T-cell (primary cell): Measurements from ENCODE around the gene PTPRT. TPM values are rescaled to one million over a fixed set of nuclear protein-coding genes. Genes with fewer than 3 reads are reported as not detected.
"Not testable (repeated sequence)": the region's sequence is repeated elsewhere in the genome, so short reads cannot be mapped to it uniquely, and the experiment has no call there.

Experiments used
- ATAC-seq, 4 experiments: fragments of 200-7000 bp in 3 of 4; fragments of 150-1000 bp in 1 of 4; cut with Tn5 transposase; replicated peaks in 1 of 4; 1 replicate in 3 of 4; 2 replicates in 1 of 4; pipeline ENCODE4 v1.10.0; 2021; ENCODE audit warnings: moderate library complexity in 3 of 4, mild to moderate bottlenecking in 2 of 4, moderate number of reproducible peaks in 1 of 4
- CTCF ChIA-PET, 2 donors: fragments of 300-600 bp; sonication (Branson Sonifier 250); formaldehyde crosslinking; loops; one replicate each; lab custom pipeline; 2022; ENCODE audit warnings: antibody characterized with exemption in 2 of 2; lab: Charles Lee
- POLR2A ChIA-PET, 2 donors: fragments of 300-600 bp; sonication (Branson Sonifier 250); formaldehyde crosslinking; loops; one replicate each; lab custom pipeline; 2022; ENCODE audit warnings: antibody characterized with exemption in 2 of 2; lab: Charles Lee
- DNase-seq, 35 experiments: peaks; one replicate each; pipeline versions ENCODE4 v3.0.0 to v3.0.0-alpha.2; 2013 to 2023
- H3K27ac ChIP-seq: one replicate; pipeline ENCODE4 v1.5.1; 2013; ENCODE audit warnings: low read length
- H3K27me3 ChIP-seq, 2 experiments: replicated peaks in 1 of 2; 1 replicate in 1 of 2; 2 replicates in 1 of 2; pipeline versions ENCODE4 v1.6.1 to v1.7.0; 2013; ENCODE audit warnings: low read length in 1 of 2, mixed read lengths in 1 of 2; ENCODE audit not compliant: control insufficient read depth in 2 of 2, insufficient read depth in 2 of 2; ENCODE audit errors: extremely low read depth in 1 of 2
- H3K36me3 ChIP-seq, 2 donors: 1 replicate in 1 of 2; 2 replicates in 1 of 2; pipeline versions ENCODE4 v1.6.1 to v1.7.0; 2013; ENCODE audit warnings: low read length in 1 of 2; ENCODE audit not compliant: control insufficient read depth in 2 of 2, insufficient read depth in 1 of 2; ENCODE audit errors: extremely low read depth in 1 of 2
- H3K4me1 ChIP-seq, 2 experiments: 1 replicate in 1 of 2; 2 replicates in 1 of 2; pipeline versions ENCODE4 v1.6.1 to v1.7.0; 2013; ENCODE audit warnings: low read length in 2 of 2, mixed read lengths in 1 of 2; ENCODE audit not compliant: insufficient read depth in 2 of 2, control insufficient read depth in 1 of 2; ENCODE audit errors: extremely low read depth in 1 of 2
- H3K4me3 ChIP-seq, 2 donors: 1 replicate in 1 of 2; 2 replicates in 1 of 2; pipeline versions ENCODE4 v1.5.1 to v1.7.0; 2013; ENCODE audit warnings: mild to moderate bottlenecking in 2 of 2, low read length in 1 of 2, moderate library complexity in 1 of 2; ENCODE audit not compliant: control insufficient read depth in 1 of 2; ENCODE audit errors: extremely low read depth in 1 of 2
- H3K9me3 ChIP-seq: 2 replicates; pipeline ENCODE4 v1.7.0; 2013
- H3K27ac Mint-ChIP-seq, 2 donors: one replicate each; pipeline ENCODE4 v1.8.0; 2020 to 2021; ENCODE audit warnings: mild to moderate bottlenecking in 2 of 2, mixed read lengths in 2 of 2
- H3K27me3 Mint-ChIP-seq, 2 donors: one replicate each; pipeline ENCODE4 v1.8.0; 2021 to 2022; ENCODE audit warnings: mixed read lengths in 2 of 2
- H3K36me3 Mint-ChIP-seq: one replicate; pipeline ENCODE4 v1.8.0; 2021; ENCODE audit warnings: mixed read lengths
- H3K4me1 Mint-ChIP-seq, 3 donors: one replicate each; pipeline ENCODE4 v1.8.0; 2020 to 2022; ENCODE audit warnings: mixed read lengths in 3 of 3, mild to moderate bottlenecking in 1 of 3
- H3K4me3 Mint-ChIP-seq, 3 donors: one replicate each; pipeline ENCODE4 v1.8.0; 2020 to 2022; ENCODE audit warnings: mild to moderate bottlenecking in 3 of 3, mixed read lengths in 3 of 3, moderate library complexity in 3 of 3
- H3K9me3 Mint-ChIP-seq, 3 donors: one replicate each; pipeline ENCODE4 v1.8.0; 2020 to 2022; ENCODE audit warnings: mixed read lengths in 3 of 3
- WGBS: methylation state at CpG from one replicate; pipeline ENCODE4 v1.1.5; 2013; ENCODE audit warnings: missing lambda C conversion rate; ENCODE audit not compliant: insufficient coverage; 5-methylcytosine and 5-hydroxymethylcytosine counted together
- total RNA-seq, 35 experiments: library from RNA in 6 of 35; stranded (reverse) in 6 of 35; fragments of 120-200 nt in 1 of 35; gene quantifications; one replicate each; pipeline versions ENCODE4 v1.2.1 to v1.2.4 and lab custom pipeline; 2013 to 2026

The PTPRT gene
- total RNA-seq, 5 donors from 2014 or later (not counting 1 experiment from before 2014, with no cell fraction given) = not detected

GRCh38 chr20:42206557-42206956 is 983.1 kb downstream of the PTPRT start:
- ATAC-seq, H3K9me3 ChIP-seq, H3K27me3 ChIP-seq, H3K4me3 ChIP-seq, H3K4me3 Mint-ChIP-seq, H3K27ac ChIP-seq, H3K36me3 ChIP-seq, H3K4me1 ChIP-seq, H3K27ac Mint-ChIP-seq, DNase-seq, H3K27me3 Mint-ChIP-seq, H3K36me3 Mint-ChIP-seq, CTCF ChIA-PET, POLR2A ChIA-PET, H3K4me1 Mint-ChIP-seq: not testable (repeated sequence)
- peaks cover 4 to 13% (median 9%) of the 10 kb centered on the region in 3 donors for H3K9me3 Mint-ChIP-seq
- 27% methylated on average over 3 of the region's 15 CpGs for WGBS

DNA sequence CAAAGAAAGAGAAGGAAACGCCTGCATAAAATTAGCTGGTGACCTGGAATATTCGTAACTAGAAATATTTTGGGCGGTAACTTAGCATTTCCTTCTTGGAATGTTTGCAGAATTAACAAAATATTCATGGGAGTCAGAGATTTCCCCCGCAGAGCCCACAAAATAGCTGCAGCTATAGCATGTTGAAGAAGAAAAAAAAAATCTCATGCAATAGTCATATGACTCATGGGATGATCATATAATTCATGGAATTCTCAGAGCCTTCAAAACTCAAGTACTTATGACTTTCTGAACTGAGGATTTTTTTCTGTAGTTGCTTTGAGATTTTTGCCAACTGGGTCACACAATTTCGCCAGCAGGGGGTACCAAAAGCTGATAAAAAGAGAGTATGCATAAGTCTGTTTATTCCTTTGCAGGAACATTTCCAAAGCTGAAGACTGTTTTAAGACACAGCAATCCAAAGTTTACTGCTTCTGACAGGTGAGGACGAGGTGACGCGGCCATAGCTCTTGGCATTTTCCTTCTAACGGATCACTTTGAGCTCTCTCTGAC is 985.5 kb downstream of the PTPRT start:
- ChIA-PET CTCF (interaction anchor here in 1 of 2 donors (0.6 kb wide), 1 partner anchor 1963 kb away, joined by 5 read pairs; no protein-coding TSS in a partner anchor), POLR2A (no interaction called here)
- Histone ChIP-seq H3K4me3 (no peak overlapping the region), H3K27me3 (no peaks in the 10 kb centered on the region), H3K9me3 (no peaks in the 10 kb centered on the region), H3K4me1 (no peaks in the 10 kb centered on the region), H3K27ac (no peak overlapping the region), H3K36me3 (no peaks in the 10 kb centered on the region)
- H3K27me3 Mint-ChIP-seq = no peaks in the 10 kb centered on the region
- no peak for DNase-seq
- H3K36me3 Mint-ChIP-seq = no peaks in the 10 kb centered on the region
- no peaks in the 10 kb centered on the region for H3K4me1 Mint-ChIP-seq
- H3K27ac Mint-ChIP-seq = no peak overlapping the region
- H3K4me3 Mint-ChIP-seq = no peak overlapping the region
- no peak for ATAC-seq
- peaks cover 9 to 13% (median 9%) of the 10 kb centered on the region in 3 donors for H3K9me3 Mint-ChIP-seq
- WGBS = 83% methylated on average over 5 of the region's 9 CpGs

- H3K27ac ChIP-seq = no peak overlapping the region
- ATAC-seq (no peak), DNase-seq (no peak)
- CTCF ChIA-PET = no interaction called here
- H3K27me3 ChIP-seq = no peaks in the 10 kb centered on the region
- Mint-ChIP-seq H3K36me3 (no peaks in the 10 kb centered on the region), H3K27me3 (no peaks in the 10 kb centered on the region), H3K27ac (no peak overlapping the region), H3K4me1 (no peaks in the 10 kb centered on the region), H3K9me3 (peaks cover 4 to 6% (median 5%) of the 10 kb centered on the region in 3 donors), H3K4me3 (no peak overlapping the region)
- no peaks in the 10 kb centered on the region for H3K9me3 ChIP-seq
- no peaks in the 10 kb centered on the region for H3K36me3 ChIP-seq
- POLR2A ChIA-PET = no interaction called here
- no peaks in the 10 kb centered on the region for H3K4me1 ChIP-seq
- no peak overlapping the region for H3K4me3 ChIP-seq
These were observed 992.1 kb downstream of the PTPRT start for GRCh38 chr20:42197599-42197998.

- H3K27me3 ChIP-seq = no peaks in the 10 kb centered on the region
- no CpG with 5 or more reads among the region's 2 CpGs for WGBS
- peaks cover 0 to 11% (median 4%) of the 10 kb centered on the region in 3 donors for H3K9me3 Mint-ChIP-seq
- H3K36me3 ChIP-seq = no peaks in the 10 kb centered on the region
- H3K4me1 ChIP-seq = no peaks in the 10 kb centered on the region
- H3K9me3 ChIP-seq = no peaks in the 10 kb centered on the region
- DNase-seq (no peak), ATAC-seq (no peak)
- no peak overlapping the region for H3K4me3 ChIP-seq
- H3K36me3 Mint-ChIP-seq = no peaks in the 10 kb centered on the region
- no peaks in the 10 kb centered on the region for H3K4me1 Mint-ChIP-seq
- CTCF ChIA-PET = no interaction called here
- no peaks in the 10 kb centered on the region for H3K27me3 Mint-ChIP-seq
- H3K4me3 Mint-ChIP-seq = no peak overlapping the region
- POLR2A ChIA-PET = no interaction called here
- H3K27ac Mint-ChIP-seq = no peak overlapping the region
- H3K27ac ChIP-seq = no peak overlapping the region
These were observed 996.6 kb downstream of the PTPRT start for GRCh38 chr20:42193119-42193518.

DNA sequence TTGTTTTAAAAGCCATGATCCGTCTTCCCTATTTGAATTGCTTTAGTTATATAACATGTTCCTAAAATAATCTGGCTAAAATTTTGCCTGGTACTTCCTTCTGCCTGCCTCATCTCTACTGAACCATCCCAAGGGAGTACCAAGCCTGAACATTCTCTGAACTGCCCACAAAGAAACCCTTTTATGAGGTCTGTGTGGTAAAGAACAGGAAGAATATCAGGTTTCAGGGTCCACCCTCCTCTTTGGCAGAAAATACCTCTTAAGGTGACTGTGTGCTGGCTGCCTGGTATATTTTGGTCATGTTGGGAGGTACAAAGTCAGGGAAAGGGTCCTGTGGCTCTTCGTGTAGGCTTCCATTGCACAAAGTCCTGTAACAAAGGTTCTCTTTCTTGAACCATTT is 997.4 kb downstream of the PTPRT start:
- no peaks in the 10 kb centered on the region for H3K9me3 ChIP-seq
- POLR2A ChIA-PET = no interaction called here
- no peak for ATAC-seq
- CTCF ChIA-PET = no interaction called here
- H3K27me3 ChIP-seq = no peaks in the 10 kb centered on the region
- H3K4me1 Mint-ChIP-seq = no peaks in the 10 kb centered on the region
- 60% methylated on average over 1 of the region's 2 CpGs for WGBS
- H3K4me1 ChIP-seq = no peaks in the 10 kb centered on the region
- H3K4me3 ChIP-seq = no peak overlapping the region
- no peak overlapping the region for H3K27ac ChIP-seq
- no peak overlapping the region for H3K27ac Mint-ChIP-seq
- no peak for DNase-seq
- peaks cover 0 to 11% (median 4%) of the 10 kb centered on the region in 3 donors for H3K9me3 Mint-ChIP-seq
- no peaks in the 10 kb centered on the region for H3K36me3 ChIP-seq
- H3K36me3 Mint-ChIP-seq = no peaks in the 10 kb centered on the region
- no peaks in the 10 kb centered on the region for H3K27me3 Mint-ChIP-seq
- H3K4me3 Mint-ChIP-seq = no peak overlapping the region

DNA sequence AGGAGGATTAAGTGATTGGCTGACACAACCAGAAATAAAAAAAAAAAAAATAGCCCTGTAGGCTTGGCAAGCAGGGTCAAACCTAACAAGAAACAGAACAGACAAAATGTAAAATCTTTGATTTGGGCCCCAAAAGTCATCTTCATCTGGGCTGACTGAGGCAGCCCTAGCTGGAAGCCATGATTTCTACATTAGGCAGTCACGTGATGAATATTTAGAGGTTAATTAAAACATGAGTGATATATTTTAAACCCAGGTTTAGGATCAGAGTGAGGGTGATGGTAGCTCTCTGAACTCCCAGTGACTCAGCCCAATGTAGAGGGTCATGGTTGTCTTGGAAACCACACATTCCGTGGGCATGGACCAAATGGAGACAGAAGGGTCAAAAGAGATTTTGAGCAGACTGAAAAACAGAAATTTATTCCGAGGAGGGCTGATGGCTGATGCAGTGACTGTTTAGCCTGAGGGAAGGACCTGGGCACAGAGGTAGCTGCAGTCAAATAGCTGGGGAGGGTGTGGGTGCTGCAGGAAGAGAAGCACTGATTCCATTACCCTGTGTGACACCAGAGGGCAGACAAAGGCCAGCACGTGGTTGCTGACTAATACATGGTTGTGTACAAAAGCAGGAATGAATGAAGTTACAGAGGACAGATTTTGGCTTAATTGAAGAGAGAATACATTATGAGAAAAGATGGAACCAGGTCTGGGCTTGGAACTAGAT is 998.4 kb downstream of the PTPRT start:
- no peak for ATAC-seq
- no peak overlapping the region for H3K27ac Mint-ChIP-seq
- POLR2A ChIA-PET = no interaction called here

More for the DNA sequence above, 998.4 kb downstream of the PTPRT start:
- CTCF ChIA-PET = no interaction called here
- Histone ChIP-seq H3K4me3 (no peak overlapping the region), H3K4me1 (no peaks in the 10 kb centered on the region), H3K36me3 (no peaks in the 10 kb centered on the region), H3K27me3 (no peaks in the 10 kb centered on the region), H3K9me3 (no peaks in the 10 kb centered on the region), H3K27ac (no peak overlapping the region)
- H3K4me3 Mint-ChIP-seq = no peak overlapping the region
- WGBS = 82% methylated on average over 2 of the region's 4 CpGs
- H3K27me3 Mint-ChIP-seq = no peaks in the 10 kb centered on the region
- H3K4me1 Mint-ChIP-seq = no peaks in the 10 kb centered on the region
- H3K36me3 Mint-ChIP-seq = no peaks in the 10 kb centered on the region
- H3K9me3 Mint-ChIP-seq = peaks cover 0 to 16% (median 4%) of the 10 kb centered on the region in 3 donors
- DNase-seq = no peak
